NCI-H524 treated with DMSO at 0.1 percent for 48 hours (cell line): ENCODE results near the gene SEMA3D.
A peak's percentile ranks its signal among the peaks of the same experiment; 100 is the strongest.

Source experiments
- DNase-seq: peaks from one replicate; lab custom pipeline; 2025; lab: John Stamatoyannopoulos, UW

Gene SEMA3D

GRCh38 chr7:85125651-85126131 lies 61.2 kb downstream of the SEMA3D start:
- DNase-seq, result no peak

DNA sequence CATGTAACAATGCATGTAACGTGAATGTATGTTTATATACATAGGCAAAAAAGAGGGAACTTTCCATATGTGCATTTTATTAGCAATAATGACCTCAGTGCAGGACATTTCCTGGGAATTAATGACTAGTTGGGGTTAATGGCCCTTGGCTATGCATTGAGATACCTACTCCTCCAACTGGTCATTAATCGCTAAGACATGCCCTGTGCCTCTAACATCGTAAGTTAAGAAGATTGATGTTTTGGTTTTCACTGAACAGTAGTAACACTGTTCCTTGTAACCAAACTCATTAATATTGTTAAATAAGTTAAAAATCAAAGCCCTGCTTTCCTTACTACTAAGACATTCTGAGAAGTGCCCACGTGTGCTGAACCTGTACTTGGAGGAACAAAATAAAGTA lies 61.7 kb downstream of the SEMA3D start:
- no peak for DNase-seq

- DNase-seq, result no peak
Observed at GRCh38 chr7:85119934-85120333, 66.9 kb downstream of the SEMA3D start.

DNA sequence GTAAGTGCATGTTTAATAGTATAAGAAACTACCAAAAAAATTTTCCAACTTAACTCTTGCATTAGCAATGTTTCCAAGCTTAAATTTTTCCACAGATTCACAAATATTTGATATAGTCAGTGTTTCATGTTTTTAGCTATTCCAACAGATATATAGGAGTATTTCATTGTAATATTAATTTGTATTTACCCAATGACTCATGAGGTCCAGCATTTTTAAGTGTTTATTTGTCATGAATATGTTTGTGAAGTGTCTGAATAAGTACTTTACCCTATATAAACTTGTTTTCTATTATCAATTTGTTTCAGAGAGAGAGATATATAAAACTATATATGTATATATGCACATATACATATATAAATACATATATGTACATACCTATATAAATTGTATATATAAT lies 71.0 kb downstream of the SEMA3D start:
- no peak for DNase-seq

DNA sequence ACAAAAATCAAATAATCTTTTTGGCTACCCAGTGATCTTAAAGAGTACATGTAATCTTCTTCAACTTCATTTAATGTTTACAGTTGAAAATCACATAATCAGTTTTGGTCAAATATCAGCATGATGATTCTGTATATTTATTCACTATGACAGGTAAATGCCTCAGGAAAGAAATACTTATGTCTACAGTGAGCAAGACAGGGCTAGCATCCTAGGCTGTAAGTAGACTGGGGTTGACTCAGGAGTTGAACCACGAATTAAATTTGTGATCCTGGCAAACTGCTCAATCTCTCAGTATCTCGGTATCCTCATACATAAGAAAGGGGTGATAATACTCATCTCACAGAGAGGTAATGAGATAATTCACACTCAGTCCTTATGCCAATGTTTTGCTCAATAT lies 71.8 kb downstream of the SEMA3D start:
- no peak for DNase-seq

- no peak for DNase-seq
Observed at GRCh38 chr7:85114342-85114741, 72.5 kb downstream of the SEMA3D start.

- DNase-seq, result no peak
Observed at GRCh38 chr7:85111761-85112160, 75.1 kb downstream of the SEMA3D start.

- no peak for DNase-seq
Observed at GRCh38 chr7:85106719-85107118, 80.1 kb downstream of the SEMA3D start.

DNA sequence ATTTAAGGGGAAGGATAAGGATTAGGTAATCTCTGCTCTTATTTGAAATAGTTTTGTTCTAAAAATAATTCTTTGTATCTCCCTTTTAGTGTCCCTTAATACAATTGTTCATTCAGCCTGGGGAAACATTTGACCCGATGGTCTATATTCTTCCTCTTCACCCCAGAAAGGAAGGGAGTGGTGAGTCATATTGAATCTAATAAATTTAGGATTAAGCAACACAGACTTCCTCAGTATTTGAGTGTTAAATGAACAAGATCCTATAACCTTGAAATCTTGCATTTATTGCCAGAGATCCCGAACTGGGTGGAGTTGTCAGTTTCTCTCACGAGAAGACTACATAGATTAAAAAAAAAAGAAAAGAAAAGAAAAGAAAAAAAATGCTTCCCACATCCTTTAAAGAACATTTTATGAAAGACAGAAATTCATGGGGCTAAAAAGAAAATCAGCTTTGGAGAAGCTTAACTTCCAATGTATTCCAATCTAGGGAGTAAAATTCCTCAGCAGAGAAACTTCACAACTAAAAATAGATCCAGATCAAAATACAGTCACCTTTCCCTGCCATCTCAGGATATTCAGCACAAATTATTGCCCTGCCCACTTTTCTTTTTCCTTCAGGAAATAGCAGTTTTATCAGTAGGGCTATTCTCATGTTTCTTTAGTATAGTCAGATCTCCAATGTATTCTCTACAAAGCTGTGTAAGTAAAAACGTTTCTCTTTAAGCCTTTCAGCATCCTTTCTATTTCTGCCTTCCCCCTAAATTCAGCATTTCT lies 82.2 kb downstream of the SEMA3D start:
- no peak for DNase-seq

DNA sequence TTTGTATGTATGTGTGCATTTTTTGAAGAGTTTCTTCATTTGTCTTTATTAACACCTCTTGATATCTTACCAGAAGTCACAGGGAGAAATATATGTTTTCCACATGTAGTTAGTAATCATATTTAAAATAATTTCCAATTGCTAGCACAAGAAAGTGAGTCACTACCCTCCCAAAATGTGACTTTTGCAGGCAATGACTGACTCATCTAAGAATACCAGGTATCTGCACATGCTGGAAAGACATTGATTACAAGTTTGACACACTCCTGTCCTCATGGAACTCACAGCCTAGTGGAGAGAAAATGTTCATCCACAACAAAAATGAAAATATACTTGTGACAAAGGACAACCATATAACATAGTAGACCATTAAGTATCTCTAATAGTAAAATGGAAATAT lies 82.9 kb downstream of the SEMA3D start:
- DNase-seq, result no peak

DNA sequence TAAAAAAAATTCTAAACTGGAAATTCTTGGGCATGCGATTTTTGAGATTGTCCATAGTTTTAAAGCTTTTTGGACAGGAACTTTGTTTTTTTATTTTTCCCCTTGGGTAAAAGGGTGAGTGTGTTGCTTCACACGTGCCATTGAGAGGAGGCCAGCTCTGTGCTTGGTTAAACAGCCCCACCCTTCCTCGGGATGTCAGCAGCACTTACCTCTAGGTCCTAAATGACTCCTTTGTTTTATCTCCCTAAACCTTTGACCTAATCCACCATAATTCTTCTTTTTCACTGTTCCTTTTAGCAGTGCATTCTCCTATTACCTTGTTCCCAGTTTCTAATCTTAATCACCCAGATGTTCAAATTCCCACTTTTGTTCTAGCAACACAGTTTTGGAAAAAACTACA lies 83.5 kb downstream of the SEMA3D start:
- DNase-seq, result no peak

GRCh38 chr7:85102813-85103350 lies 84.0 kb downstream of the SEMA3D start:
- DNase-seq, result no peak

DNA sequence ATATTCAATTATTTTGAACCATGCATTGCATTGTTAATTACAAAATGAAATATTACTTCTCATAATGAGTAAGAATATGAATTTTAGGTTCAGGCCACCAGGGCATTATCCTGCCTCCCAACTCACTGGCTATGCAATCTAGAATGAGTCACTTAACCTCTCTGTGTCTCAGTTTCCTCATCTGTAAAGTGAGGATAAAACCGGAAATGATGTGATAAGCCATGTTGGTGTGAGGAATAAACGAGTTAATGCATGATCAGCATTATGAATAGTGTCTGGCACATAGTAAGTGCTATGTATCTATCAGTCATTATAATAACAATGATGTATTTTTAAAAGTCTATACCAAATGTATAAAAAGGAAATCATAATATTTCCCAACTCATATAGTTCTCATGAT lies 85.5 kb downstream of the SEMA3D start:
- no peak for DNase-seq

DNA sequence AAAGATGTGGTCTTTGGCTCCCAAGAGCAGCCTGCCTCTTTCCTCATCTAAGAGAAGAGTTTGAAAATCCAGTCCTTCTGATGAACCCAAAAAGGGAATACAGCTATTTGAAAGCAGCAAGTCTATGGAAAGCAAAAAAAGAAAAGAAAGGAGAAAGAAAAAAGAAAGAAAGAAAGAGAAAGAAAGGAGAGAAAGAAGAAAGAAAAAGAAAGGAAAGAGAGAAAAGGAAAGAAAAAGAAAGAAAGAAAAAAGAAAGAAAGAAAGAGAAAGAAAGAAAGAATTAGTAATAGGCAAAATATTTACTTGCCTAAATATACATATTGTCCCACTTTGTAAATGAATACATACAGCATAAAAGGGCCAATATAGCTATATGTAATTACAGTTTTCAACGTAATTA lies 89.0 kb downstream of the SEMA3D start:
- DNase-seq, result no peak

DNA sequence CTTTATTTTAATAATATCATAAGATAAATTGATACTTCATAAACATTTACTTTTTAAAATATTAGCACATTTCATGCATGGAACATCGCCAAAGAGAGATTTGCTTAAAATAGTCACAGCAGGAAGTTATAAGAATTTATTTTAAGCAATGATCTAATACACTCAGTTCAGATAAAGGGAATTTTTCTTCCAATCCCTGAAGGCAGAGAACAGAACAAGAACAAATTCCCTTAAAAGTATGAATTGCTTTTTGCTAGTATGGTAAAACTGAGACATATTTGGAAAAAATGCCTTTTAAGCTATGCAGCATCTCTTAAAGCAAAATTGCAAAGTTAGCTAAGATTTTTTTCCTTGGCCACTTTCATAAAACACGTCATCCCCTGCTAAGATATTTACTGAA lies 91.0 kb downstream of the SEMA3D start:
- no peak for DNase-seq

- DNase-seq, result no peak
Observed at GRCh38 chr7:85095366-85095765, 91.5 kb downstream of the SEMA3D start.

- DNase-seq, result no peak
Observed at GRCh38 chr7:85094046-85094725, 92.7 kb downstream of the SEMA3D start.

DNA sequence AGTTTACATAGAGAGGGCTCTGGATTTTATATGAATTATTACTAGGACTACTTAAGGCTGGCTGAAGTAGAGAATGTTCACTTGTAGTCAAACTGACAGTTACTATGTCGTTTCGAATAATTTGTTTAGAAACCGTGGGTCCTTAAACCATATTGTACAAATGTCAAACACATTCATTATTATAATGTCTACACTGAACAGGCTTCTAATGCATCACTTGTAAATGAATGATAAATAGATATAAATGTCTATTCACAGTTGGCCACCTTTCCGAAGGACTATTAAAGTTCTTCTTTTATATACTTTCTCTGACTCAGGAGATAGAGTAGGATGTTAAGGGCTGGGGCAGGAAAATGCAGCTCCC lies 95.3 kb downstream of the SEMA3D start:
- DNase-seq, result no peak

GRCh38 chr7:85090919-85091564 lies 95.8 kb downstream of the SEMA3D start:
- DNase-seq, result no peak

DNA sequence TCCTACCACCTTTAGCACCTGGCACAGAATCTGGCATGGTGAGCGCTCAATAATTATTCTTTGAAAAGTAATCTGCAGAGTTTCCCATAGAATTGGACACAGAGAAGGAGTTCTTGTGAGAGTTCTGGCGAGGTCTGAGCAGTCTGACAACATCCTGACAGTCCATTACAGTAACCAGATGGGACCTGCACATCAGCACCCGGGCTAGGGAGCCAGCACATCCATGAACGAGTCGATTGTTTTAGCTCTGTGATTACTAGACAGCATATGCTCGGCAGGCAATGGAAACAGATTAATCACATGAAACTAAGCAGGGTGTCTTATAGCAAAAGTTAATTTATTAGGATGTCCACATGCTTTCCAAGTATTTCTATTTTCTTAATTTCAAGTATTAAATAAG lies 96.7 kb downstream of the SEMA3D start:
- peak; percentile 9 for DNase-seq

DNA sequence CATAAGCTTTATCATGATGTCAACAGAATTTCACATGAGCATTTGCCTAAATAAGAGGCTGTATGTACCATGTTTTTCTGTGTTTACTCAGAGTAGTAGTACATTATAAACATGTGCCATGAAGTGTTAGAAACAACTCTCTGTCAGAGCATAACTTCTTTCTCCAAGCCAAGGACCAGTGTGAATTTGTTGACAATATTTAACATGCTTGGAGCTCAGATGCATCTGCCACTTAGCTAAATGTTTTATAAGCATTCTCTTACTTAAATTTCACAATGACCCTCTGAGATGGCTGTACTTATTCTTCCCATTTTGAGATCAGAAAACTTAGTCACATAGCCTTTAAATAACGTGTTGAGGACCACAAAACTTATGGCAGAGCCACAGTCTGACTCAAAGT lies 105.0 kb downstream of the SEMA3D start:
- DNase-seq, result no peak

DNA sequence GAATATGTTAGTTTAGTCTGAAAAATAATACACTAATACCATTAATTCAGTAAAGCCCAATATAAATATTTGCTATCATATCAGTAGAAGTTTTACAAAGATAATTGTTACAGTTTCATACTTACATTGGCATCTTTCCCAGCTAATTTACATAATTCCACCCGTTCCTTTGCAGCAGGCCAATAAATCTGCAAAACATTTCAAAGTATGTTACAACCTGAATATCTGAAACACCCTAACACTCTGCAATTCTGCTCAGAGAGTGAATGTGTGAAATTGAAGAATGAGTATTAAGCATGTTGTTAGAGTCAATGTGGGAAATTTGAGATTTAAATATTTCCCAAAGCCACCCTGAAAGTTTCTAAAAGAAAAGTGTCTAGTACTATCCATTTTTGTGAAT lies 105.5 kb downstream of the SEMA3D start:
- DNase-seq, result no peak

GRCh38 chr7:85079434-85079833 lies 107.4 kb downstream of the SEMA3D start:
- no peak for DNase-seq
